ENCODE measurements around the gene SLC16A11. TPM values are rescaled to one million over a fixed set of nuclear protein-coding genes. Genes with fewer than 3 reads are reported as not detected.
A peak's percentile ranks its signal among the peaks of the same experiment; 100 is the strongest.

The SLC16A11 gene
- total RNA-seq, 1 experiment from 2014 or later = 0.12 TPM

- DNase-seq (ENCODE audit: extremely low read depth, low read depth) = no peak
Measured at GRCh38 chr17:7029096-7029495, 14.8 kb downstream of the SLC16A11 start.

GRCh38 chr17:7027335-7027734, 16.6 kb downstream of the SLC16A11 start:
- DNase-seq (ENCODE audit: extremely low read depth, low read depth) = no peak

GRCh38 chr17:7026471-7027115, 17.3 kb downstream of the SLC16A11 start:
- no peak for DNase-seq (ENCODE audit: extremely low read depth, low read depth)

- DNase-seq (ENCODE audit: extremely low read depth, low read depth) = no peak
Measured at GRCh38 chr17:7025245-7025644, 18.6 kb downstream of the SLC16A11 start.

GRCh38 chr17:7024402-7024785, 19.5 kb downstream of the SLC16A11 start:
- no peak for DNase-seq (ENCODE audit: extremely low read depth, low read depth)

GRCh38 chr17:7023576-7024401, 20.1 kb downstream of the SLC16A11 start:
- DNase-seq (ENCODE audit: extremely low read depth, low read depth) = peak; percentile 91

GRCh38 chr17:7022781-7023571, 20.9 kb downstream of the SLC16A11 start, which contains the start of gene BCL6B:
TSS of gene BCL6B (plus strand) at chr17:7023050. CDS start at chr17:7023672, 622 bp downstream.
- no peak for DNase-seq (ENCODE audit: extremely low read depth, low read depth)

- DNase-seq (ENCODE audit: extremely low read depth, low read depth) = peak; percentile 68
Measured at GRCh38 chr17:7021993-7022778, 21.7 kb downstream of the SLC16A11 start.

GRCh38 chr17:7020894-7021664, 22.8 kb downstream of the SLC16A11 start:
- no peak for DNase-seq (ENCODE audit: extremely low read depth, low read depth)

- DNase-seq (ENCODE audit: extremely low read depth, low read depth) = no peak
Measured at GRCh38 chr17:7019839-7020519, 23.9 kb downstream of the SLC16A11 start.

GRCh38 chr17:7019367-7019766, 24.5 kb downstream of the SLC16A11 start:
- DNase-seq (ENCODE audit: extremely low read depth, low read depth) = no peak

- DNase-seq (ENCODE audit: extremely low read depth, low read depth) = no peak
Measured at GRCh38 chr17:7018331-7018964, 25.4 kb downstream of the SLC16A11 start.

- no peak for DNase-seq (ENCODE audit: extremely low read depth, low read depth)
Measured at GRCh38 chr17:7017827-7018200, 26.1 kb downstream of the SLC16A11 start.

- no peak for DNase-seq (ENCODE audit: extremely low read depth, low read depth)
Measured at GRCh38 chr17:7016886-7017826, 26.7 kb downstream of the SLC16A11 start.

GRCh38 chr17:7016418-7016817, 27.5 kb downstream of the SLC16A11 start:
- DNase-seq (ENCODE audit: extremely low read depth, low read depth) = no peak

- no peak for DNase-seq (ENCODE audit: extremely low read depth, low read depth)
Measured at GRCh38 chr17:7014995-7015958, 28.6 kb downstream of the SLC16A11 start.

Measured in NCI-H460 (cell line).